ENCODE results near the gene VMP1.
"Not testable (repeated sequence)": the region's sequence is repeated elsewhere in the genome, so short reads cannot be mapped to it uniquely, and the experiment has no call there.

GRCh38 chr17:59780548-59780947 lies 73.1 kb downstream of the VMP1 start:
- not testable (repeated sequence) for TF ChIP-seq MYC (IDR thresholded peaks at IDR 0.05; ENCODE audit: low read depth, low read length)
- TF ChIP-seq, protein P1, sequence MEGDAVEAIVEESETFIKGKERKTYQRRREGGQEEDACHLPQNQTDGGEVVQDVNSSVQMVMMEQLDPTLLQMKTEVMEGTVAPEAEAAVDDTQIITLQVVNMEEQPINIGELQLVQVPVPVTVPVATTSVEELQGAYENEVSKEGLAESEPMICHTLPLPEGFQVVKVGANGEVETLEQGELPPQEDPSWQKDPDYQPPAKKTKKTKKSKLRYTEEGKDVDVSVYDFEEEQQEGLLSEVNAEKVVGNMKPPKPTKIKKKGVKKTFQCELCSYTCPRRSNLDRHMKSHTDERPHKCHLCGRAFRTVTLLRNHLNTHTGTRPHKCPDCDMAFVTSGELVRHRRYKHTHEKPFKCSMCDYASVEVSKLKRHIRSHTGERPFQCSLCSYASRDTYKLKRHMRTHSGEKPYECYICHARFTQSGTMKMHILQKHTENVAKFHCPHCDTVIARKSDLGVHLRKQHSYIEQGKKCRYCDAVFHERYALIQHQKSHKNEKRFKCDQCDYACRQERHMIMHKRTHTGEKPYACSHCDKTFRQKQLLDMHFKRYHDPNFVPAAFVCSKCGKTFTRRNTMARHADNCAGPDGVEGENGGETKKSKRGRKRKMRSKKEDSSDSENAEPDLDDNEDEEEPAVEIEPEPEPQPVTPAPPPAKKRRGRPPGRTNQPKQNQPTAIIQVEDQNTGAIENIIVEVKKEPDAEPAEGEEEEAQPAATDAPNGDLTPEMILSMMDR (IDR thresholded peaks at IDR 0.05; ENCODE audit: low read depth, low read length): not testable (repeated sequence)

All from NB4 (cell line).